ENCODE measurements around the gene TIAM2.

- TF ChIP-seq CTCF (IDR thresholded peaks at IDR 0.05 in 8 of 11, conservative IDR thresholded peaks at IDR 0.05 in 3 of 11): no peak
- TF ChIP-seq POLR2AphosphoS5 (IDR thresholded peaks at IDR 0.05): no peak
- TF ChIP-seq POLR2A (IDR thresholded peaks at IDR 0.05): no peak
Measured at GRCh38 chr6:155219299-155219698, 224.2 kb downstream of the TIAM2 start.

Measured in spleen (tissue), 7 donors.